Lower leg skin (tissue), 3 donors: ENCODE measurements around the gene XYLT1.

ENCODE experiments used
- POLR2A ChIP-seq, 2 donors: fragments of 450-650 bp; IDR thresholded peaks; one replicate each; pipeline ENCODE4 v1.6.1; 2016 to 2017; ENCODE audit warnings: antibody characterized with exemption in 2 of 2, mild to moderate bottlenecking in 1 of 2, moderate library complexity in 1 of 2
- TF ChIP-seq, protein P1 (sequence below), 3 donors: fragments of 450-650 bp; IDR thresholded peaks; one replicate each; pipeline ENCODE4 v1.5.1; 2016; ENCODE audit warnings: antibody characterized with exemption in 3 of 3, mild to moderate bottlenecking in 3 of 3, moderate library complexity in 2 of 3

DNA sequence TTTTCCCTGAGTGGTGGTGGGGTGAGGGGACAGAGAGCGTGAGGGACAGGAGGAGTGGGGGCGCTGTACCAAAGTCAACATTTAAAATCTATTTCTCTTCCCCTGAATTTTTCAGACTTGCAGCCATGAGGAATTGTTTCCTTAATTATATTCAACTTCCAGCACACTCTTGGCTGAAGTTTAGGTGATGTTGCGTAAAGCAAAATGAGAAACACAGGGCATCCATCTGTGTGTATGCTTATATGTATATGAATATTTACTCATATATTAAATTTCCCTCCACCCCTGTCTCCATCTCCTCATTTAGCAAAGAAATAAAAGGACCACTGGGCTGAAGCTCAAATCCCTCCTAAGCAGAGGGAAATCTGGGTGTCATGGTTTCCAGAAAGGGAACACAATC, 218.1 kb downstream of the XYLT1 start:
- TF ChIP-seq, protein P1, sequence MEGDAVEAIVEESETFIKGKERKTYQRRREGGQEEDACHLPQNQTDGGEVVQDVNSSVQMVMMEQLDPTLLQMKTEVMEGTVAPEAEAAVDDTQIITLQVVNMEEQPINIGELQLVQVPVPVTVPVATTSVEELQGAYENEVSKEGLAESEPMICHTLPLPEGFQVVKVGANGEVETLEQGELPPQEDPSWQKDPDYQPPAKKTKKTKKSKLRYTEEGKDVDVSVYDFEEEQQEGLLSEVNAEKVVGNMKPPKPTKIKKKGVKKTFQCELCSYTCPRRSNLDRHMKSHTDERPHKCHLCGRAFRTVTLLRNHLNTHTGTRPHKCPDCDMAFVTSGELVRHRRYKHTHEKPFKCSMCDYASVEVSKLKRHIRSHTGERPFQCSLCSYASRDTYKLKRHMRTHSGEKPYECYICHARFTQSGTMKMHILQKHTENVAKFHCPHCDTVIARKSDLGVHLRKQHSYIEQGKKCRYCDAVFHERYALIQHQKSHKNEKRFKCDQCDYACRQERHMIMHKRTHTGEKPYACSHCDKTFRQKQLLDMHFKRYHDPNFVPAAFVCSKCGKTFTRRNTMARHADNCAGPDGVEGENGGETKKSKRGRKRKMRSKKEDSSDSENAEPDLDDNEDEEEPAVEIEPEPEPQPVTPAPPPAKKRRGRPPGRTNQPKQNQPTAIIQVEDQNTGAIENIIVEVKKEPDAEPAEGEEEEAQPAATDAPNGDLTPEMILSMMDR (IDR thresholded peaks at IDR 0.05) = no peak
- TF ChIP-seq POLR2A (IDR thresholded peaks at IDR 0.05) = no peak
